K562 (cell line): ENCODE data around the gene DGKZ. TPM values are rescaled to one million over a fixed set of nuclear protein-coding genes. Genes with fewer than 3 reads are reported as not detected.

Experiments used
- ARNT ChIP-seq, 2 experiments: fragments of 450-650 bp; IDR thresholded peaks; 2 replicates each; pipeline ENCODE4 v1.6.1; 2016; ENCODE audit warnings: mild to moderate bottlenecking in 1 of 2
- BDP1 ChIP-seq: IDR thresholded peaks from 3 replicates; pipeline ENCODE4 v1.6.1; 2011; ENCODE audit not compliant: insufficient read length, insufficient read depth
- CREM ChIP-seq: IDR thresholded peaks from 2 replicates; pipeline ENCODE4 v1.6.1; 2014; ENCODE audit warnings: antibody characterized with exemption, low read depth
- EGR1 ChIP-seq: fragments of 450-650 bp; conservative IDR thresholded peaks from 2 replicates; pipeline ENCODE4 v1.6.1; 2017; ENCODE audit warnings: mild to moderate bottlenecking
- FOXP1 ChIP-seq: sonication (generic); formaldehyde crosslinking; IDR thresholded peaks from 2 replicates; pipeline ENCODE4 v1.8.0; 2022; ENCODE audit warnings: mild to moderate bottlenecking, missing genetic modification reagents
- HMBOX1 ChIP-seq: sonication (generic); IDR thresholded peaks from 2 replicates; pipeline ENCODE4 v1.6.1; 2016
- MAX ChIP-seq: sonication (generic); formaldehyde crosslinking; IDR thresholded peaks from 2 replicates; pipeline ENCODE4 v1.9.0; 2022; ENCODE audit warnings: mild to moderate bottlenecking, missing genetic modification reagents
- NR2C2 ChIP-seq, 2 experiments: fragments of 200-800 bp in 1 of 2; sonication (Bioruptor generic) in 1 of 2; sonication (generic) in 1 of 2; formaldehyde crosslinking in 1 of 2; IDR thresholded peaks; 2 replicates each; pipeline versions ENCODE4 v1.6.1 to v1.8.0; 2016 to 2022; ENCODE audit warnings: mild to moderate bottlenecking in 1 of 2, missing compliant biosample characterization in 1 of 2, missing genetic modification characterization in 1 of 2, missing genetic modification reagents in 1 of 2
- RB1 ChIP-seq: fragments of 450-650 bp; IDR thresholded peaks from 2 replicates; pipeline ENCODE4 v1.6.1; 2017; ENCODE audit warnings: low read depth, mild to moderate bottlenecking
- STAT5B ChIP-seq: fragments of 250-450 bp; sonication (Bioruptor Pico); IDR thresholded peaks from 2 replicates; pipeline ENCODE4 v1.8.0; 2021; ENCODE audit warnings: mild to moderate bottlenecking, inconsistent platforms
- TEAD4 ChIP-seq, 2 experiments: sonication (generic) in 1 of 2; formaldehyde crosslinking in 1 of 2; IDR thresholded peaks; 2 replicates each; pipeline versions ENCODE4 v1.6.1 to v1.8.0; 2012 to 2022; ENCODE audit warnings: borderline replicate concordance in 1 of 2, inconsistent platforms in 1 of 2, low read length in 1 of 2, mild to moderate bottlenecking in 1 of 2, missing genetic modification reagents in 1 of 2
- polyA plus RNA-seq, 8 experiments: library from polyadenylated mRNA; depleted of rRNA in 4 of 8; stranded (reverse) in 5 of 8; unstranded in 3 of 8; fragments of >200 nt; fragmentation: Nextera tagmentation in 2 of 8; fragmentation: Illumina TruSeq in 1 of 8; extraction: Ambion mirVana in 2 of 8; extraction: Trizol in 1 of 8; gene quantifications; 2 replicates each; pipeline versions ENCODE4 v1.2.1 to v1.2.3, GENCODE V29; 2011 to 2014; ENCODE audit warnings: inconsistent platforms in 1 of 8, missing spikeins in 1 of 8
- total RNA-seq, 7 experiments: library from RNA; depleted of rRNA in 6 of 7; stranded (reverse); fragments of >200 nt in 6 of 7; fragmentation: Illumina TruSeq in 2 of 7; extraction: Trizol in 2 of 7; gene quantifications; 2 replicates each; pipeline versions ENCODE4 v1.2.1 to v1.2.3, GENCODE V29; 2011 to 2021; ENCODE audit warnings: low replicate concordance in 1 of 7
- TF ChIP-seq, protein P1 (sequence below), 2 experiments: fragments of 450-650 bp; formaldehyde crosslinking in 1 of 2; IDR thresholded peaks; 2 replicates each; pipeline versions ENCODE4 v1.4.0 to v1.6.1; 2014 to 2020; ENCODE audit warnings: mild to moderate bottlenecking in 2 of 2, borderline replicate concordance in 1 of 2, low read depth in 1 of 2

Gene DGKZ
- total and polyA plus RNA-seq, 9 of the 15 experiments (the other 6 are each of a cell fraction or from before 2014, with no cell fraction given) = 0.51 to 100 (median 44.2) TPM

DNA sequence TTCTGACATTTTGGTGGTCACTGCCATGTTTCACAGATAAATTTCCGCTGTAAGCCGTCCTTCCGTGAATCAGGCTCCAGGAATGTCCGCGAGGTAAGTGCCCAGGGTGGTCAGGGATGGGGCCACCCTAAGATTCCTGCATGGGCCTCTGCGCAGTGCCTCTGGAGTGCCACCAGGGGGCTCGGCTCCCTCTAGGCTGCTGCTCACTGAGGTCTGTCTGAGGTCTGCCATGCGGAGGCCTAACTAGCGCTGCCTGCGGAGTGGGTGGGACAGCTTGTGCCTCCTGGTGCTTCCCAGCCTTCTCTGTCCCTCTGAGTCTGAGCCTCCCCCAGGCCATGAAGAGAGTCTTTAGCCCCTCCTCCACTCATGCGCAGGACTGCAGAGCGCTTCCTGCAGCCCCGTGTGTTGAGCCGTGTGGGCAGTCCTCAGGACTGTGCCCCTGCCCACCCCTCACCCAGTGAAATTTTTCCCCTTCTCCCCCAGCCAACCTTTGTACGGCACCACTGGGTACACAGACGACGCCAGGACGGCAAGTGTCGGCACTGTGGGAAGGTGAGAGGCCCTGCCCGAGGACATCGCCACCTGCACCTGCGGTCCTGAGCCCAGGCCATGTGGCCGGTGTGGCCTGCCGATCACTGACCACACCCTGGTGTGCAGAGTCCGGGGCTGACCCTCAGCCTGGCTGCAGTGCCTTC, 22.3 kb downstream of the DGKZ start (continued):
- TF ChIP-seq STAT5B (CRISPR knock-in tag) = no peak
- TF ChIP-seq, protein P1, sequence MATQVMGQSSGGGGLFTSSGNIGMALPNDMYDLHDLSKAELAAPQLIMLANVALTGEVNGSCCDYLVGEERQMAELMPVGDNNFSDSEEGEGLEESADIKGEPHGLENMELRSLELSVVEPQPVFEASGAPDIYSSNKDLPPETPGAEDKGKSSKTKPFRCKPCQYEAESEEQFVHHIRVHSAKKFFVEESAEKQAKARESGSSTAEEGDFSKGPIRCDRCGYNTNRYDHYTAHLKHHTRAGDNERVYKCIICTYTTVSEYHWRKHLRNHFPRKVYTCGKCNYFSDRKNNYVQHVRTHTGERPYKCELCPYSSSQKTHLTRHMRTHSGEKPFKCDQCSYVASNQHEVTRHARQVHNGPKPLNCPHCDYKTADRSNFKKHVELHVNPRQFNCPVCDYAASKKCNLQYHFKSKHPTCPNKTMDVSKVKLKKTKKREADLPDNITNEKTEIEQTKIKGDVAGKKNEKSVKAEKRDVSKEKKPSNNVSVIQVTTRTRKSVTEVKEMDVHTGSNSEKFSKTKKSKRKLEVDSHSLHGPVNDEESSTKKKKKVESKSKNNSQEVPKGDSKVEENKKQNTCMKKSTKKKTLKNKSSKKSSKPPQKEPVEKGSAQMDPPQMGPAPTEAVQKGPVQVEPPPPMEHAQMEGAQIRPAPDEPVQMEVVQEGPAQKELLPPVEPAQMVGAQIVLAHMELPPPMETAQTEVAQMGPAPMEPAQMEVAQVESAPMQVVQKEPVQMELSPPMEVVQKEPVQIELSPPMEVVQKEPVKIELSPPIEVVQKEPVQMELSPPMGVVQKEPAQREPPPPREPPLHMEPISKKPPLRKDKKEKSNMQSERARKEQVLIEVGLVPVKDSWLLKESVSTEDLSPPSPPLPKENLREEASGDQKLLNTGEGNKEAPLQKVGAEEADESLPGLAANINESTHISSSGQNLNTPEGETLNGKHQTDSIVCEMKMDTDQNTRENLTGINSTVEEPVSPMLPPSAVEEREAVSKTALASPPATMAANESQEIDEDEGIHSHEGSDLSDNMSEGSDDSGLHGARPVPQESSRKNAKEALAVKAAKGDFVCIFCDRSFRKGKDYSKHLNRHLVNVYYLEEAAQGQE (IDR thresholded peaks at IDR 0.05; ENCODE audit: borderline replicate concordance) = peak; percentile 45; the same call in 1 of the 2 replicates
- TF ChIP-seq, protein P1 (CRISPR knock-in tag; IDR thresholded peaks at IDR 0.05; ENCODE audit: low read depth) = no peak
- peak; percentile 62; the same call in 1 of the 2 replicates for TF ChIP-seq RB1
- TF ChIP-seq NR2C2 (CRISPR knock-in tag; IDR thresholded peaks at IDR 0.05) = 0 out of 2 replicates have a peak, but pooled peaks have one; percentile 12
- no peak for TF ChIP-seq NR2C2 (tag; IDR thresholded peaks at IDR 0.05)
- TF ChIP-seq ARNT (IDR thresholded peaks at IDR 0.05) = no peak
- TF ChIP-seq HMBOX1 = peak; percentile 63; the same call in 1 of the 2 replicates
- TF ChIP-seq MAX (CRISPR knock-in tag) = peak; percentile 75
- TF ChIP-seq BDP1 = no peak
- TF ChIP-seq EGR1 = no peak
- TF ChIP-seq CREM = 0 out of 2 replicates have a peak, but pooled peaks have one; percentile 16
- peak; percentile 17; the same call in 1 of the 2 replicates for TF ChIP-seq TEAD4 (IDR thresholded peaks at IDR 0.05; ENCODE audit: low read length)
- TF ChIP-seq TEAD4 (CRISPR knock-in tag; IDR thresholded peaks at IDR 0.05; ENCODE audit: borderline replicate concordance) = no peak
- TF ChIP-seq FOXP1 (CRISPR knock-in tag) = 0 out of 2 replicates have a peak, but pooled peaks have one; percentile 32
